ENCODE results near the gene HCN3.

HCN3 gene

DNA sequence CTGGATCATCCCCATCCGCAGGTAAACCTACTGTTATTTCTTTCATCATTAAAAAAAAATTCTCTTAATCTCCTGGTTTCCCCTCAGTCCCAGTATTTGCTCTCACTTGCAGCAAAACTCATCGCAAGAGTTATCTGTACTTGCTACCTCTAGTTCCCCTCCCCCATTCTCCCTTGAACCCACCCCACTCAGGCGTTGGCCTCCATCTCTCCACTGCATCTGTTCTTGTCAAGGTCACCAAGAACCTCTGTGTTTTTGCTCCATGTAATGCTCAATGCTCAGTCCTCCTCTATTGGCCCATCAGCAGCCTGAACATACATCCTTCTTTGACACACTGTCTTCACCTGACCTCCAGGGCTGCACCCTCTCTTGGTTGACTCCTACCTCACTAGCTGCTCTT lies 19.4 kb downstream of the HCN3 start:
- H3K9ac ChIP-seq (ENCODE audit: low read length): no peak overlapping the region; the same call in 1 of the 2 replicates
- peak overlapping the region; percentile 68 for H3K27ac ChIP-seq (ENCODE audit: low read length)
- no peak for DNase-seq

DNA sequence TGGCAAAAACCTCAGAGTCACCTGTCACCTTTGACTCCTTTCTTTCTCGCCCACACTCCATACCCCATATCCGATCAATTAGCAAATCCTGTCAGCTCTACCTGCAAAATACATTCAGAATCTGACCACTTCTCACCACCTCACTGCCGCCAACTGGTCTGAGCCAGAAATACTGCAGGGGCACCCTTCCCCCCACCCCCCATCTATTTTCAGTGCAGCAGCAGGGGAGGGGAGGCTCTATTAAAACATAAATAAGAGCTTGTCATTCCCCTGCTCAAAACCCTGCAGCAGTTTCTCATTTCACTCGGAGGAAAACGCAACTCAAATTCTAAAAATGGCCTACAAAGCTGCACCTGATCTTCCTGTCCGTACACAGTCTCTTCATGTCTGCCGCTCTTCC lies 20.1 kb downstream of the HCN3 start:
- H3K9me2 ChIP-seq (replicated peaks; ENCODE audit: insufficient read depth, low read length): no peaks in the 10 kb centered on the region
- H3K9ac ChIP-seq (ENCODE audit: low read length): peak overlapping the region; percentile 37; the same call in 1 of the 2 replicates
- H3K36me3 ChIP-seq (replicated peaks; ENCODE audit: insufficient read depth, low read length): no peaks in the 10 kb centered on the region
- H3K27ac ChIP-seq (ENCODE audit: low read length): peak overlapping the region; percentile 68
- H4K20me1 ChIP-seq (ENCODE audit: insufficient read depth, low read length): no peaks in the 10 kb centered on the region
- DNase-seq: peak; percentile 83
- H3K79me2 ChIP-seq (ENCODE audit: low read length): no peaks in the 10 kb centered on the region
- peak overlapping the region; percentile 71 for H2AFZ ChIP-seq (ENCODE audit: low read length)
- peak overlapping the region; percentile 37 for H3K4me3 ChIP-seq (ENCODE audit: low read length)
- H3K9me3 ChIP-seq (replicated peaks; ENCODE audit: insufficient read depth, low read length): no peaks in the 10 kb centered on the region
- peak overlapping the region; percentile 80 for H3K4me2 ChIP-seq (ENCODE audit: low read depth, low read length)
- peaks cover 15% of the 10 kb centered on the region for H3K4me1 ChIP-seq (ENCODE audit: low read length)
- peaks cover 13% of the 10 kb centered on the region for H3F3A ChIP-seq (ENCODE audit: insufficient read depth, low read length)
- 0 out of 2 replicates have a peak, but pooled peaks cover 6% of the 10 kb centered on the region for H3K27me3 ChIP-seq (replicated peaks; ENCODE audit: insufficient read depth, low read length)
- TF ChIP-seq EZH2phosphoT487 (IDR thresholded peaks at IDR 0.05; ENCODE audit: low read length) (no peak), EZH2 (optimal IDR thresholded peaks at IDR 0.05; ENCODE audit: low read depth, low read length) (no peak)
- TF ChIP-seq, protein P1, sequence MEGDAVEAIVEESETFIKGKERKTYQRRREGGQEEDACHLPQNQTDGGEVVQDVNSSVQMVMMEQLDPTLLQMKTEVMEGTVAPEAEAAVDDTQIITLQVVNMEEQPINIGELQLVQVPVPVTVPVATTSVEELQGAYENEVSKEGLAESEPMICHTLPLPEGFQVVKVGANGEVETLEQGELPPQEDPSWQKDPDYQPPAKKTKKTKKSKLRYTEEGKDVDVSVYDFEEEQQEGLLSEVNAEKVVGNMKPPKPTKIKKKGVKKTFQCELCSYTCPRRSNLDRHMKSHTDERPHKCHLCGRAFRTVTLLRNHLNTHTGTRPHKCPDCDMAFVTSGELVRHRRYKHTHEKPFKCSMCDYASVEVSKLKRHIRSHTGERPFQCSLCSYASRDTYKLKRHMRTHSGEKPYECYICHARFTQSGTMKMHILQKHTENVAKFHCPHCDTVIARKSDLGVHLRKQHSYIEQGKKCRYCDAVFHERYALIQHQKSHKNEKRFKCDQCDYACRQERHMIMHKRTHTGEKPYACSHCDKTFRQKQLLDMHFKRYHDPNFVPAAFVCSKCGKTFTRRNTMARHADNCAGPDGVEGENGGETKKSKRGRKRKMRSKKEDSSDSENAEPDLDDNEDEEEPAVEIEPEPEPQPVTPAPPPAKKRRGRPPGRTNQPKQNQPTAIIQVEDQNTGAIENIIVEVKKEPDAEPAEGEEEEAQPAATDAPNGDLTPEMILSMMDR (IDR thresholded peaks at IDR 0.05; ENCODE audit: low read length): peak; percentile 28; the same call in 1 of the 2 replicates

More for the DNA sequence above, 19.4 kb downstream of the HCN3 start:
- Histone ChIP-seq H2AFZ (ENCODE audit: low read length) (peak overlapping the region; percentile 71), H4K20me1 (ENCODE audit: insufficient read depth, low read length) (no peaks in the 10 kb centered on the region), H3K4me1 (ENCODE audit: low read length) (peaks cover 15% of the 10 kb centered on the region), H3K9me2 (replicated peaks; ENCODE audit: insufficient read depth, low read length) (no peaks in the 10 kb centered on the region), H3K36me3 (replicated peaks; ENCODE audit: insufficient read depth, low read length) (no peaks in the 10 kb centered on the region), H3F3A (ENCODE audit: insufficient read depth, low read length) (peaks cover 13% of the 10 kb centered on the region), H3K27me3 (replicated peaks; ENCODE audit: insufficient read depth, low read length) (0 out of 2 replicates have a peak, but pooled peaks cover 6% of the 10 kb centered on the region), H3K9me3 (replicated peaks; ENCODE audit: insufficient read depth, low read length) (no peaks in the 10 kb centered on the region), H3K4me2 (ENCODE audit: low read depth, low read length) (peak overlapping the region; percentile 80), H3K4me3 (ENCODE audit: low read length) (no peak overlapping the region), H3K79me2 (ENCODE audit: low read length) (no peaks in the 10 kb centered on the region)
- TF ChIP-seq, protein P1 (IDR thresholded peaks at IDR 0.05; ENCODE audit: low read length): no peak

DNA sequence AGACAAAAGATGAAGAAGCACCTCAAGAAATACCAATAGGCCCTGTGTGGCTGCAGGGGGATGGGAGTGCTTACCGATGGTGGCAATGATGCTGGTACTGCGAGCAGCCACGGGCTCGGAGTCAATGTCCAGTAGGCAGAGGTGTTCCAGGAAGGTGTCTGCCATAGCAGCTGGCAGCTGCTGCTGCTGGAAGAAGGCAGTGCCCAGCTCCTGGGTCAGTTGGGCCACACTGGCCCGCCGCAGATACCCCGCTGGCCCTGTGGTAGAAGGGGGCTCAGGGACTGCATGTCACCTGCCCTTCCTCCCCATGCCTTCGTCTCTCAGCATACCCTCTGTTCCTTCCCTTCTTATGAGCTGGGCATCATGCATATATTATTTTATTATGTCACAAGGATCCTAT lies 22.8 kb downstream of the HCN3 start:
- Histone ChIP-seq H3K4me2 (ENCODE audit: low read depth, low read length) (no peak overlapping the region), H3K9me3 (replicated peaks; ENCODE audit: insufficient read depth, low read length) (no peaks in the 10 kb centered on the region), H3K4me1 (ENCODE audit: low read length) (peaks cover 15% of the 10 kb centered on the region), H3F3A (ENCODE audit: insufficient read depth, low read length) (peaks cover 13% of the 10 kb centered on the region), H3K27ac (ENCODE audit: low read length) (no peak overlapping the region), H2AFZ (ENCODE audit: low read length) (no peak overlapping the region), H4K20me1 (ENCODE audit: insufficient read depth, low read length) (no peaks in the 10 kb centered on the region), H3K27me3 (replicated peaks; ENCODE audit: insufficient read depth, low read length) (no peaks in the 10 kb centered on the region), H3K9me2 (replicated peaks; ENCODE audit: insufficient read depth, low read length) (no peaks in the 10 kb centered on the region), H3K79me2 (ENCODE audit: low read length) (no peaks in the 10 kb centered on the region), H3K9ac (ENCODE audit: low read length) (no peak overlapping the region), H3K36me3 (replicated peaks; ENCODE audit: insufficient read depth, low read length) (no peaks in the 10 kb centered on the region), H3K4me3 (ENCODE audit: low read length) (no peak overlapping the region)
- TF ChIP-seq, protein P1 (IDR thresholded peaks at IDR 0.05; ENCODE audit: low read length): no peak
- TF ChIP-seq EZH2phosphoT487 (IDR thresholded peaks at IDR 0.05; ENCODE audit: low read length) (no peak), EZH2 (optimal IDR thresholded peaks at IDR 0.05; ENCODE audit: low read depth, low read length) (no peak)
- DNase-seq: no peak

Data from MM.1S (cell line).